Measurements from ENCODE around the gene PLA2R1. TPM values are rescaled to one million over a fixed set of nuclear protein-coding genes. Genes with fewer than 3 reads are reported as not detected.

Gene PLA2R1
- total and polyA plus RNA-seq, 2 of the 4 experiments (the other 2 are of a cell fraction), result 0.43 to 0.54 TPM

DNA sequence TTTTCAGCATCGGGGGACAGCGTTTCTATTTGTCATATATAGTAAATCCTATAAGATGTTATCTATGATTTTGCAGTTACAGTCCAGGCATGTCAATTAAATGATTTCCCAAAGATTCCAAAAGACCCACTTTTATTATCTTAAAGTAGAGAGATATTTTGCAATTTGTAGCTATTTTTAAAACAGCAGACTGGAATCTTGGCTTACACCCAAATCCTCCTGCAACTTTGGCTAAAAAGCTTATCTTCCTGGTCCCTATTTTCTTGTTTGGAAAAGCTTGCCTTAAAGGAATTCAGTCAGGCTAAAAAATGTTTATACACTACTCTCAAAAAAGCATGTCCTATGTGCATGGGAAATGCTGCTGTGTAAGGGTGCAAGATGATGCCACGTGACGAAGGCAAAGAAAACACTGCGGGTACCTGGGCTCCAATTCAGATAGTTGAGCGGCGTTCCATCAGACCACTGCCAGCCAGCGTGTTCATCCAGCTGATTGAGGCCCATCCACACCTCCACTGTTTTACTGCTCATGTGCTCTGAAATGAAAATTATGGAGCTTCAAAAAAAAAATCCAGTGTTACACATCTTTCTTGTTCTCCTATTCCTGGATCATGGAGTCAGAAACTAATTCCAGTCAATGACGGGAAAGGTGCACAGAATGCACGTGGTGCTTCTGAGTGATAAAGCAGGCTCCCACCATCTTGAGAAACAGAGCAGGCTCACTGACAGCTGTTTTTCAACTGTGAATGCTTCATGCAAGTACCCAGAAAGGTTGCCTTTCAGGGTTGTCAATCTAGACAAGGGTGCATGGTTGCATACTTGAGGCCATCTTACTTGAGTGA lies 33.8 kb downstream of the PLA2R1 start:
- Histone ChIP-seq H3K4me3 (ENCODE audit: insufficient read depth, low read depth, low read length) (no peak overlapping the region), H2AFZ (replicated peaks; ENCODE audit: low read length, poor library complexity) (peak overlapping the region; percentile 40), H3K4me1 (ENCODE audit: control insufficient read depth, insufficient read depth, low read length) (peaks cover 1% of the 10 kb centered on the region; the same call in 1 of the 2 replicates), H2BK120ac (ENCODE audit: low read depth, low read length) (no peak overlapping the region), H3K79me1 (ENCODE audit: low read depth in 1 of 2, low read length in 2 of 2) (no peaks in the 10 kb centered on the region), H3K27ac (ENCODE audit: insufficient read depth, low read length) (no peak overlapping the region), H4K20me1 (ENCODE audit: insufficient read depth, low read length) (no peaks in the 10 kb centered on the region), H2BK15ac (ENCODE audit: low read depth, low read length) (no peak overlapping the region; the same call in 2 of the 3 replicates), H4K5ac (ENCODE audit: low read depth, low read length) (no peak overlapping the region), H3K14ac (replicated peaks; ENCODE audit: low read depth, low read length) (peak overlapping the region; percentile 38; the same call in 1 of the 2 replicates), H3K4me2 (ENCODE audit: low read depth, low read length) (no peak overlapping the region), H3K9me1 (ENCODE audit: insufficient read depth, low read length) (peaks cover 8% of the 10 kb centered on the region; the same call in 1 of the 2 replicates), H3K4ac (ENCODE audit: low read depth, low read length) (0 out of 2 replicates have a peak overlapping the region, but pooled peaks have one; percentile 8), H2AK5ac (ENCODE audit: low read depth, low read length) (peak overlapping the region; percentile 43; the same call in 1 of the 2 replicates), H3K56ac (ENCODE audit: extremely low read depth, insufficient read depth, low read length) (no peak overlapping the region), H3K18ac (ENCODE audit: low read depth, low read length) (no peak overlapping the region), H2AK9ac (replicated peaks; ENCODE audit: low read depth, low read length, poor library complexity) (no peak overlapping the region), H4K8ac (ENCODE audit: low read depth in 2 of 2, low read length in 2 of 2) (no peak overlapping the region), H3K23ac (ENCODE audit: low read depth, low read length) (0 out of 2 replicates have a peak overlapping the region, but pooled peaks have one; percentile 5), H2BK20ac (ENCODE audit: low read depth, low read length) (peak overlapping the region; percentile 38; the same call in 1 of the 2 replicates), H3K36me3 (ENCODE audit: control insufficient read depth, insufficient read depth, low read length) (no peaks in the 10 kb centered on the region), H4K91ac (ENCODE audit: insufficient read depth, low read depth, low read length) (no peak overlapping the region), H2BK5ac (ENCODE audit: low read depth, low read length, poor library complexity, severe bottlenecking) (no peak overlapping the region), H3K27me3 (ENCODE audit: control insufficient read depth, insufficient read depth, low read length) (peaks cover 2% of the 10 kb centered on the region; the same call in 1 of the 2 replicates), H3K9me3 (ENCODE audit: control insufficient read depth, insufficient read depth, low read length) (no peaks in the 10 kb centered on the region), H3K9ac (ENCODE audit: low read depth, low read length) (no peak overlapping the region)
- dilution Hi-C loops (cut with HindIII; ENCODE audit: low sequenced_read_pairs, unreplicated experiment), result no loop called here
- CTCF ChIA-PET, result interaction anchor here (0.6 kb wide), 1 partner anchor 13 kb away, joined by 3 read pairs; no protein-coding TSS in a partner anchor
- POLR2A ChIA-PET (ENCODE audit: unreplicated experiment), result no interaction called here
- no TSS peak for BruUV-seq (replicated peaks)
- in situ Hi-C loops (cut with MboI; ENCODE audit: low sequenced_read_pairs), result no loop called here
- DNase-seq (peak; percentile 58), ATAC-seq (ENCODE audit: low read depth) (peak; percentile 49)
- WGBS, 2 experiments (ENCODE audit: extremely low coverage in 2 of 2, insufficient read length in 1 of 2), result 63% methylated on average over 5 of the region's 10 CpGs; no CpG with 5 or more reads in 1 of the 2 experiments
- peak; percentile 48 for TF ChIP-seq CEBPB (IDR thresholded peaks at IDR 0.05; ENCODE audit: low read depth, low read length)
- TF ChIP-seq, protein P1, sequence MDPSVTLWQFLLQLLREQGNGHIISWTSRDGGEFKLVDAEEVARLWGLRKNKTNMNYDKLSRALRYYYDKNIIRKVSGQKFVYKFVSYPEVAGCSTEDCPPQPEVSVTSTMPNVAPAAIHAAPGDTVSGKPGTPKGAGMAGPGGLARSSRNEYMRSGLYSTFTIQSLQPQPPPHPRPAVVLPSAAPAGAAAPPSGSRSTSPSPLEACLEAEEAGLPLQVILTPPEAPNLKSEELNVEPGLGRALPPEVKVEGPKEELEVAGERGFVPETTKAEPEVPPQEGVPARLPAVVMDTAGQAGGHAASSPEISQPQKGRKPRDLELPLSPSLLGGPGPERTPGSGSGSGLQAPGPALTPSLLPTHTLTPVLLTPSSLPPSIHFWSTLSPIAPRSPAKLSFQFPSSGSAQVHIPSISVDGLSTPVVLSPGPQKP (IDR thresholded peaks at IDR 0.05; ENCODE audit: borderline replicate concordance, low read depth, low read length), result no peak
- no peak for TF ChIP-seq RCOR1 (IDR thresholded peaks at IDR 0.05; ENCODE audit: insufficient replicate concordance, low read length)
- no peak for TF ChIP-seq BHLHE40 (IDR thresholded peaks at IDR 0.05; ENCODE audit: low read depth, low read length)
- TF ChIP-seq RFX5 (IDR thresholded peaks at IDR 0.05; ENCODE audit: low read depth, low read length), result no peak
- no peak for TF ChIP-seq USF2 (IDR thresholded peaks at IDR 0.05; ENCODE audit: low read depth, low read length)
- intact Hi-C loops (cut with micrococcal nuclease), result no loop called here
